Stimulated activated CD4-positive, alpha-beta T cell treated with anti-CD3 and anti-CD28 coated beads, Interleukin-4, amount 100 ng/mL, for 4 hours (primary cell): ENCODE measurements around the gene COLEC11.
"Not testable (repeated sequence)": the region's sequence is repeated elsewhere in the genome, so short reads cannot be mapped to it uniquely, and the experiment has no call there.

Experiments
- DNase-seq, 2 experiments: peaks; one replicate each; pipeline ENCODE4 v3.0.0-alpha.2; 2020

Gene COLEC11

DNA sequence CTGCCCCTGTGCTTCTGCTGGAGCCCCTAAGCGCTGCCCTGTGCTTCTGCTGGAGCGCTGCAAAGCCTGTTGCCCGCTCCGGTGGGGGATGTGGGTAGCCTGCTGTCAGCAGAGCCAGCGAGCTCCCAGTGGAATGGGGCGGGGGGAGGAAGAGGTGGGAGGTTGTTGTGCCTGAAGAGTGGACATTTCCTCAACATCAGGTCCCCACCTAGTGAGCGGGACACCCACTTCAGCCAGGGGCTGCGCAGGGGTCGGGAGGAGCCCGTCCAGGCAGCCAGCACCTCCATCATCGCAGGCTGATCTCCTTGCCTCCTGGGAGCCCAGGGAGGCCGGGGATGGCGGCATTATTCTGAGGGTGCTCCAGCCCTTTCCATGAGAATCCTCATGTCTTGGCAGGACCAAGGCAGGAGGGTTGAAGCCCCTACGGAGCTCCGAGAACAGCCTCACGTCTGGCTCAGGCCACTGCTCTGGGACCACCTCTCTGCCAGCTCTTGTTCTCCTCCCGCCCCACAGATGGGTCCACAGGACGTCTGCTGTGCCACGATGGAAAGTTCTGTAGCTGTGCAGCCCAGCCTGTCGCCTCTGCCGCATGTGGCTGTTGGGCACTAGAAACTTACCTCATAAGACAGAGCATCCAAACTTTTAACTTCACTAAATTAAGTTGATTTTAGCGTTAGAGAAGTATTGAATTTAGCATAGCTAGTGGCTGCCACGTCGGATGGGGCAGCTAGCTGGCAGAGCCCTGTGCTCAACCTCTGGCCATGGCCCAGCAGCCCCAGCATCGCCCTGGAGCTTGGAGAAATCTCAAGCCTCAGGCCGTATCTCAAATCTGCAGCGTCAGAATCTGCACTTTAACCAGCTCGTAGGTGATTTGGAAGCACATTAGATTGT is 61.2 kb downstream of the COLEC11 start:
- no peak for DNase-seq

DNA sequence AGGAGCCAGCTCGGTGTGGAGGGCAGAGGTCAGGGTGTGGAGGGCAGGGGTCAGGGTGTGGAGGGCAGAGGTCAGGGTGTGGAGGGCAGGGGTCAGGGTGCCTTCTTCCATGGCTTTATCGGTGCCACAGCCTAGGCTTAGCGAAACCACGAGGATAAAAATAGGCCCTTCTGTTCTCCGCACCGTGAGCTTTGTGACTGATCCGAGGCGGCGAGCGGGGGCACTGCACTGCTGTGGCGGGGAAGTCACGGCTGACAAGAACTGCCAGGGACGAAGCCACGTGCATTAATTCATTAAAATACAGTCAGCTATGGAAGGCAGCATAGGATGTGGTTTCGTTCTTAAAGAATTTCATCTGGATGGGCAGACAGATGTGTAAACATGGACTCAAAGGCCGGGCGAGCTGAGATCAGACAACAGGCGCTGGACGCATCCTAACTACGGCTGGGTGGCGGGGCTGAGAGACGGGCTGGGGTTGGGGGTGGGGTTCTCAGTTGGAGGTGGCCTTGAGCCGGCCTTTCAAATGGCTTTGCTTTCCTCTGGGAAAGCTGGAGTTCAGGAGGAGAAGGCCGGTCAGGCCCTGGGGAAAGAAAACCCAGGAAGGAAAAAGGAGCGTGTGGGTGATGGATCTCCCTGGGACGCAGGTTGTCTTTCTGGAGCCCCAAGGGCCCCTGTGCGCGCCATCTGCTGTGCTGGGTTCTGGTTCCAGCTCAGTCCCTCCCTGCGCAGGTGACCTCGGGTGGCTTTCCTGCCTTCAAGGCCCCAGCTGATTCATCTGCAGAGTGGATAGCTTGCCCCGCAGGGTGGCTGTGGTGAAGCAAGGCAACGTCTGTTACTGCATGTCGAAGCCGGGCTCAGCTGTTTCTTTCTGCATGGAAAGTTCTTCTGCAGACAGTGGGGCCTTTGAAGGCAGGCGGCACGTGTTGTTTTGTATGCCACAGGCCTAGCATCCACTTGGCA is 62.1 kb downstream of the COLEC11 start:
- DNase-seq: no peak

DNA sequence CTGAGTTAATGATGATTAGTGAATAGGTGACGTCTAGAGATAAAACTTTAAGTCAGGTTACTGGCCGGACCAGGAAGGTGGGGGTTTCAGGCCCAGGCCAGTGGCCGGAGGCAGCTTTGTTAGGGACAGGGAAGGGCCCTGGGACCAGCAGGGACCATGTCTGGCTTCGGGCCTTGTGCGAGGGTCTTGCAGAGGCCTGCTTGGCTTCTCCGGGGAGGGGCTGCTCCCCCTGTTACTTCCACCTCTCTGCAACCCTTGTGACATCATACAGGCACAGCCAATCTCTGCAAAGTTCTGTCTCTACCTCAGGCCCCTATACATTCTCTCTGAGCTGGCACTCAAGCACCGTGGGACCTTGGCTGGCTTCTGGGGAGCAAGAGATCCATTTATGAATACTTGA is 63.0 kb downstream of the COLEC11 start, which contains the start of gene ALLC:
ALLC (plus strand) TSS at position 320 of the 400 bp plus-strand sequence. CDS start 12,958 bp downstream, outside the sequence.
- no peak for DNase-seq

DNA sequence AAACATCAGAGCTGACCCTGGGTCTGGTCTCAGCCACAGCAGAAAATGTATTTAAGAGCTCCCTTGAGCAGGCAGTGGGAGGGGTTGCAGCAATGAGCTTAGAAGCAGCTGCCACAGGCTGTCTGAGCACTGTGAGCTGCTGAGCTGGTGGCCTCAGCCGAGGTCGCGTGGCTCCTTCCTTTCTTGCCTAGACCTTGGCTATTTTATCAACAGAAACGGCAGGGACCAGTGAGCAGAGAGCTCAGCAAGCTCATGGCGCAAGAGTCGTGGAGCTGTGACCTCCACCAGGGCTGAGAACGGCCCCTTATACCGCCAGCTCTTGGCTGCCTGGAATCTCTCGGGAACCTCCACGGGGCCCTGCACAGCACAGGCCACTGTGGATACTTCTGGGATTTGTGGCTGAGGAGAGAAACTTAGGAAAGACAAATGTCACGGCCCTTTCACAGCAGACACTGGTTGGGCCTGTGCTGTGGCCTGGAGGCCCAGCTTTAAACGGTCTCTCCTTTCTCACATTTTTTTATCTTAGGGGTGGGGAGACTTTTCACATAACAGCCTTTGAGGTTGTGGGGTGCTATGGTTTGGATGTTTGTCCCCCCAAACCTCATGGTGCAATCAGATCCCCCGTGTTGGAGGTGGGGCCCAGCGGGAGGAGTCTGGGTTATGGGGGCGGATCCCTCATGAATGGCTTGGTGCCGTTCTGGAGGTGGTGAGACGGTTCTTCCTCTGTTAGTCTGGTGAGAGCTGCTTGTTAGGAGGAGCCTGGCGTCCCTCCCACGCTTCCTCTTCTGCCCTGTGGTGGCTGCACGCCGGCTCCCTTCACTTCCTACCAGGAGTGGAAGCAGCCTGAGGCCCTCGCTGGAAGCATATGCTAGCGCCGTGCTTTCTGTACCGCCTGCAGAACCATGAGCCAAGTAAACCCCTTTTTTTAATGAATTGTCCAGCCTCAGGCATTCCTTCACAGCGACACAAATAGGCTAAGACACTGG is 64.8 kb downstream of the COLEC11 start:
- DNase-seq: no peak

DNA sequence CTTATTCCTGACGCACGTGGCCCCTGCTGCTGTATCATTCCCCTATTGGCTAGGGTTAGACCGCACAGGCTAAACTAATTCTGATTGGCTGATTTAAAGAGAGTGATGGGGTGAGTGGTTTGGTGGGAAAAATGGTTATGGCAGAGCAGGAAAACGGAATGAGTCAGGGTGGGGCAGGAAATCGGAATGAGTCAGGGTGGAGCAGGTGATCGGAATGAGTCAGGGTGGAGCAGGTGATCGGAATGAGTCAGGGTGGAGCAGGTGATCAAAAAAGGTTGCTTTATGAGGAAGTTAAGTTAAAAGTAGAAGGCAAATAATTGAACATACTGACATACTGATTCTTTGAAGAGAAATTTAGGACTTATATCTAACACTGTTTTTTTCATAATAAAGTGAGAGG is 65.7 kb downstream of the COLEC11 start:
- DNase-seq: not testable (repeated sequence)

DNA sequence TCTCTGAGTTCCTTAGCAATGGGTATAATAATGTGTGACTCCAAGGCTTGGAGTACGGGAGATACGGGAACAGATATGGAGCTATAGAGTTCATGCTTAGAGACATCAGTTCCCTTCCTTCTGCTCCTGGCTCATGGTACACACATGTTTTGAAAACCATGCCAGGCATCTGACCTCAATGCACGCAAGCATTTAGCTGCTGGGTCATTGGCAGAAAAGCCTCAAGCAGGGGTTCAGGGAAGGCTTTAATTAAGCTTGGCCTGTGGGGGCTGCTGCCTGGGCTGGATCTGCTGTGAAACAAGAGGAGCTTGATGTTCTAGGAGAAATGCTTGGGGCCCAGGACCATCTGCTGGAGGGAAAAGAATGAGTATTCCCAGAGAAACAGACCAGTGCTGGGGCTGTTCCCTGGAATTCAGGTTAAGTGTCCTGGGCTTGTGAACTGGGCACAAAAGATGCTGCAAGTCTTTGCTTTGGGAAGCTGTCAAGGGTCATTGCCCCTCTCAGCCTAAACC is 66.3 kb downstream of the COLEC11 start:
- no peak for DNase-seq

DNA sequence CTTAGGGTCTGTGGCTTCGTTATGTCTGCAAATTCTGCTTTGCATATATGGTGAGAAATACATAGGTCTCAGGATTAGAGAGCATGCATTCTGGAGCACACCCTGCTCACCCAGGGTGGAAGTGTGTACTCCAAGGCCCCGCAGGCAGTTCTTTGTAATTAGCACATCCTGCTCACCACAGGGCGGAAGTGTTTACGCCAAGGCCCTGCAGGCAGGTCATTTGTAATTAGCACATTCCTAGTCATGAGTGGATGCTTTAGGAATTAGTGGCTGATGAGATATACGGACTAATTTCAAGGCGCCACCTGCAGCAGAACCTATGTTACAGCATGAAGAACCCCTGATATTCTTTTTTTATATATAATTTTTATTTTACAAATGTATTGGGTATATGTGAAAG is 67.3 kb downstream of the COLEC11 start:
- DNase-seq: no peak

DNA sequence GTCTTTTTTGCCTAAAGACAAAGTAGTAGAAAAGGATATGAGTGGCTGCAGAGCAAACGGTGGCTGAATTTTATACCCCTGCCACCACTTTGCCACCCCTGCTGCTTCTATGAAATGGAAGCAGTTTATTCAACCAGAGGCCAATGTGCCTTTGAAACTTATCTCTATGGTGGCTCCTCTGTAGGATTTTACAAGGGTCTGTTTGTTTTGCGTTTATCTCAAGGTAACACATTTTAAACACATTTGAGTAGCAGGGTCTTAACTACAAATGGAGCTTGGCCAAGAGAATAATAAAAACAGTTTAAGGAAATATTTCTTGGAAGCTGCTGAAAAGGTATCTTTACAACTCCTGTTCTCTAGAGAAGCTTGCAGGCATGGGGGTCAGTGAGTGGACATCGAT is 69.2 kb downstream of the COLEC11 start:
- no peak for DNase-seq

DNA sequence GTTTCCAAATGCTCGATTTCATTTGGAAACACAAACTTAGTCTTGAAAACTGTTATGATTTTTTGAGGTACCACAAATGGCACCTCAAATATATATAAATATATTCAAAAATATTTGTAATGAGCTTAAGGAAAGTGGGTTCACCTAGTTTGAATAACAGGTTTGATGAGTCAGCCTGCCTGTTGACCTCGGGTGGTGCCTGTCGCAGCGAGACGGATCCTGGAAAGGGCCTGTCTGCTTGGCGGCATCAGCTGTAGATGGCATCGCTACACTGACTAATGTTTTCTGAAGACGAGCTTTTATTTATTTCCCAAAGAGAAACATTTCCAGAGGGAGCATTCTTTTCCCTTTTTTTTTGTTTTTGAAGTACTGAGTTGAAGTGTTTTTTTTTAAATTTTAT is 70.0 kb downstream of the COLEC11 start:
- DNase-seq: no peak

DNA sequence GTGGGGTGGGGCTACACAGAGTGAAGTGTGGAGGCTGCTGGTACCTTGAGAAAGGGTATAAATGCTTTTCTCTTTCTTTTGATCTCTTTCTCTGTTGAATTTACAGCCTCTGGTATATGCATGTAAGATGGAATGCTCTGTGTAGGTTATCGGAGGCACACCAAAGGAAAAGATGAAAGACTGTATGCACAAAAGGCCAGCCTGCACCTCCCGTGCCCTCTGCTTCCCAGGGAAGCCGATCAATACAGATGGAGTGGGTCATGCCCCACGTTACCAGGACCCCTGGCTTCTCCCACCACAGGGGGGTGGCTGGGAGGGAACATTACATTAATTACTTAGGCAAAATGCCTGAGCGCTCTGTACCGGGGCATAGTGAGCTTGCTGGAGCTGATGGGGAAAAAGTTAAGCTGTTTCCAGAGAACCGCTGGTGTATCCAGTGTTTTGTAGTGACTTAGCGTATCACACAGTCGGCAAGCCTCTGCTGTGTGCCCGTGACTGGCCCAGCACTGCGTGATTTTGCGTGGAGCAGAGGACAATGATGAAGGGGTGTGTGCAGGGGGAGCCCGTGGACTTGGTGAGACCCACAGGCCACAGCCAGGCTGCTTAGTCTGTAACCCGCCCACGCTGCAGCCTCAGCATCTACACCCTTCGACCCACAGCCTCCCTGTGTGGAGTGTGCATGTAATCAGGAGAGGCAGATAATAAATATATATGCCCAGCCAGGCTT is 71.1 kb downstream of the COLEC11 start:
- no peak for DNase-seq

DNA sequence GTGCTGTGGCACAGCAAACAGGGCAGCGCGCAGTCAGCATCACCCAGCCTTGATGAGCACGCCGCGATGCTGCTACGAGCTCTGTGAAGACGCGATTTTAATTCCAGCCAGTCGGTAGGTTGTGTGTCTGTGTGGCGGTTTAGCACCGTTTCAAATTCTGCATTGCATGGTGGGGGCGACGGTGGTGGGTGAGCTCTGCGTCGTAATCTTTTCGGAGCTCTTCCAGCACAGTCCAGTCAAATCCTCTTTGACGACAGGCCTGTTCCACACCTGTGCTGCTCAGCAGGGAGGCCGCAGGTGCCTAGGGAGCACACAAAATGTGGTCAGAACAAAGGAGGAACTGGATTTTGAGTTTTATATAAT is 71.7 kb downstream of the COLEC11 start:
- DNase-seq: no peak

DNA sequence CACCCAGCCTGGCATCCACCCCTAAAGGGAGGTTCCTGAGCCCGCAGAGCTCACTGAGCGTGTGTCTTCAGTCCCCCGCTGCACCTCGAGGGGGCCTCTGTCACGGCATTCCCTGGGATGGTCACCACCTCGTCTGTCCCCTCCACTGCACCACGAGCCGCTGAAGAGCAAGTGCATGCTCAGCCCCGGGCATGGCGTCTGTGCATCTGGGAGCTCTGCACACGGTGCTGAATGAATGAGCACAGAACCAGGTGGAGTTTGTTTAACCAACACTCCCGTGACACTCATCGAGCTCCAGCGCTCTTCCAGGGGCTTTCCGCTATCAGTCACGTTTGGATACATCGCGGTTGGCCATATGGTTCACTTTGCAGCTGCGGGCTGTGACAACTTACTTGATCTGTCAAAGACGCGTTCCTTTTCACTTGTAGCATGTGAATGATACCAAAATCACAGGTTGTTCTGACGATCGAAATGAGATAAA is 72.3 kb downstream of the COLEC11 start:
- DNase-seq: no peak

DNA sequence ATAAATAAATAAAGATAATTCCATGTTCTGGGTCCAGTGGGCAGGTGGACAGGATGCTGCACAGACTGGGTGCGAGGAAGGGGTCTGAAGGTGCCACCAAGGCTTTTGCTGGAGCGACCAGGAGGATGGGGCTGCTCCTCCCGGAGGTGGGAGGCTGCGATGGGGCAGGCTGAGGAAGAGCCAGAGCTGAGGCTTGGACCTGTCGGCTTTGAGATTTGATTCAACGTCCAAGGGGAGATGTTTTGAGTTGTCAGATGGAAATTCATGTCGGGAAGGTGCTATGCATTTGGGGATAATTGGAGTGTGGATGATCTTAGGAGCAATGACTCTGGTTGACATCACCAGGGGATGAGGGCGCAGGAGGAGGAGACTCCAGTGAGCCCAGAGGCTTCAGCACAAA is 74.7 kb downstream of the COLEC11 start:
- no peak for DNase-seq

DNA sequence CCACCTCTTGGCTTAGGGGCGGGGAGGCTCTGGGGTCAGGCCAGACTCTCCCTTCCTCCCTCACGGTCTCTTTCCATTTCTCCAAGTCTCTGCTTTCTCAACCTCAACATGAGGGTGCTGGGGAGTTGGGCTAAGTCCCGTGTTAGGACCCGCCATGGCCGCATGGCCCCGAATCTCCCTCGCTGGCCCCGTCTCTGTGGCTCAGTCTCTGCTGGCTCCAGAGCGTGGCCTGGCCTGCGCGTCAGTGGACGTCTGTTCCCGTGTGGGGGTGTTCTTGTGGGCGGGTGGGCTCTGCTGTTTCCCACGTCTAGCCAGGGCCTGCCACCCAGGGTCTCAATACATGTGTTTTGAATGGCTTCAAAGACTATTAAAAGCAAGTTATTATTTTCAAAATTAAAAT is 75.5 kb downstream of the COLEC11 start:
- DNase-seq: no peak

DNA sequence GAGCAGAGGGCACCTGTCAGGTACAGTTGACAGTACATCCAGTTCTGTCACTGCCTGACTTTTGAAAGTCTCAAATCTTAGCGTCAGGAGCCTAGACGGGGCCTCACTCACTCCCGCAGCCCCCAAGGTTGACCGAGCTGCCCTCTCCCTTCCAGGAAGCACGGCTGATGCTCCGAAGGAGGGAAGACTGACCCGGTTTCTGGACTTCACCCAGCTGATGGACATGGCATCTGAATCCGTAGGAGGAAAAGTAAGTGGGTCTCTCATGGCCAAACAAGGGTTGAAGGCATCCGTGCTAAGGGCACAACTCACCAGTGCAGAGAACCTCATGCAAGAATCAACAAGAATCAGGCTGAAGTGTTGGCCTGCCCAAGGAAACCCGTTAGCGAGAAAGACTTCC is 76.0 kb downstream of the COLEC11 start:
- DNase-seq: no peak

DNA sequence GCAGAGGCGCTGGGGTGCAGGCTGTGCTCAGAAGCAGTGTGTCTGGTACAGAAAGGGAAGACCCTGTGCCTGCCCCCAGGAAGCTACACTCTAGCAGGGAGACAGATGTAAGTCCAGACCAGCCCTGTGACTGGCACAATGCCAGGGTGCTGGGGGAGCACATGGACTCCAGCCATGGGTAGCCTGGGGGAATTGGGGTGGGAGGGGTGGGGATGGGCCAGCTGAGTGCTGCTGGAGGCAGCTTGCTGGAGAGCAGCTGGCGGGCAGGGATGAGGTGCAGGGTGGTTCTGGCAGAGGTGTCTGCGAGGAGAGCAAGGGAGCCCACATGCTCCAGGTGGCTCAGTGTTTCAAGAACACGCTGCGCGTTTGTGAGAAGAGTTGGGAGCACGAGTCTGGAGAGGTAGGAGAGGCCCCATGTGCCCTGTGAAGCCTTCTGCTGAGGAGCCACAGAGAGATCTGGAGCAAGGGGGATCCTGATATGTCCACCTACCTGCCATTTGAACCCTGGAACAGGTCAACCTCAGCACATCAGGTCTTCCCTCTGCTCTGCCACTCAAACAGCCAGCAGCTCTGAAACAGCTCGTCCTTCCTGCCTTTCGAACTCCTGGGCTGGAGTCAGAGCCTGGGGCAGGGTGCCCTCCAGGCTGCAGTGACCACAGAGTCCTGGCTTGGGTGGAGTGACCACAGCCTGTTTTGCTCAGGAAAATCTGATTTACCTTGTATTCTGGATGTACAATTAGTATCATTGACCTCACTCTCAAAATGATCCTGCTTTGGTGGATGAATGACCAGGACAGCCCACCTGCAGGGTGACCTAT is 78.2 kb downstream of the COLEC11 start:
- no peak for DNase-seq

DNA sequence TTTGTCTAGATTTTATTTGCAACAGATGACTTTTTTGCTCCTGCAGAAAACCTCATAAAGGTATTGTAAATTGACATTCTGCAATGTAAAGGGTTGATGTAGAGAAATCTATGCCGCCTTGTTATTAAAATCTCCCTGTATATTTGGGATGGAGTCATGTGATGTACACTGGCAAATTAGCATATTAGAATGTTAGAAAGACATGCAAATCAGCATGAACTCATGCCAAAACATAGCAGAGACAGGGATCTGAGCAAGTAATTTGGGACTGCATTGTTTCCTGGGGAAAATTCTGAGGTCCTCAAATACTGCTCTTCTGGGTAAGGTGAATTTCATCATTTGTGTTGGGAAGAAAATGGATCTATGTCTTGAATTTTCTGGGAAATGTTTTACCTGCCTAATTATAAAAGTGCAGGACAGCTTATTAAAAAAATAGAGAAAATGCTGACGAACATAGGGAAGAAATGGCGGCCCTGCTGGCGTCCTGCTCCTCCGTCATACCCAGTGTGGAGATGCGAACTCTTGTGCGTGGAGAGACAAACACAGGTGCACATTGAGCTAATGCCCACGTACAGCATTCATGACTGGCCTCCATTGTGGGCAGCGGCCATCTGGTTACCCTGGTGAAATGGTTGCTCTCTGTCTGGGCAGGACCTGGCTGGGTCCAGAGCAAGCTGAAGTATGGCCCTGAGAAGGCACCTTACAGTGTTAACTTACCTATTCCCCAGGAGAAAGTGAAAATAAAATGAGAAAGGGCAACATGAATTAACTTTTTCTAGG is 79.3 kb downstream of the COLEC11 start:
- no peak for DNase-seq

DNA sequence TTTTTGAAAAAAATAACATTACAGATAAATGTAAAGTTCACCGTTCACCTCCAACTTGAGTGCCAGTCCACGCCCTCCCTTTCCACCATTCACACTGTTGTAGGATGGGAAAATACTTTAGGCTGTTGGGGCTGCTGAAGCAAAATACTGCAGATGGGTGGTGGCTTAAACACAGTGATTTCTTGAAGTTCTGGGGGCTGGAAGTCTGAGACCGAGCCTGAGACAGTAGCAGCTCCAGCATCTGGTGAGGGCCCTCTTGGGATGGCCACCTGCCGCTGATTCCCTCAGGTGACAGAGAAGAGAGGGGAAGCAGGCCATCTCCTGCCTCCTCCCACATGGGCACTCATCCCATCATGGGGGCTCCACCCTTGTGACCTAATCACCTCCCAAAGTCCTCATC is 80.8 kb downstream of the COLEC11 start:
- no peak for DNase-seq

DNA sequence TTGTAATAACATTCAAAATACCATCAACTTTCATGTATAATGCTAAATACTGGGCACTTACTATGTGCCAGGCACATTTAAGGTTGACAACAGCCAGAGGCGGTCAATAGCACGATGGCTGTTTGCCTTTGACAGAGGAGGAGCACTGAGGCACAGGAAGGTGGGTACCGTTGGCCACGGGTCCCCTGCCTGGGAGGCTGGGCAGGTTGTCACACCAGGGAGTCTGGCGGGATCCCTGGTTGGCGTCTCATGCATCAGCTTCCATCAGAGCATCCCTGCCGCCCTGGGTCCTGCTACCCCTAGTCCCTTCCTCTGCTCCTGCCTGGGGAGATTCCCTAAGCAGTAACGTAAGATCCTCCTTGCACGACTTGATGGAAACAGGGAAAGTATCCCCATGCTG is 82.5 kb downstream of the COLEC11 start:
- no peak for DNase-seq

DNA sequence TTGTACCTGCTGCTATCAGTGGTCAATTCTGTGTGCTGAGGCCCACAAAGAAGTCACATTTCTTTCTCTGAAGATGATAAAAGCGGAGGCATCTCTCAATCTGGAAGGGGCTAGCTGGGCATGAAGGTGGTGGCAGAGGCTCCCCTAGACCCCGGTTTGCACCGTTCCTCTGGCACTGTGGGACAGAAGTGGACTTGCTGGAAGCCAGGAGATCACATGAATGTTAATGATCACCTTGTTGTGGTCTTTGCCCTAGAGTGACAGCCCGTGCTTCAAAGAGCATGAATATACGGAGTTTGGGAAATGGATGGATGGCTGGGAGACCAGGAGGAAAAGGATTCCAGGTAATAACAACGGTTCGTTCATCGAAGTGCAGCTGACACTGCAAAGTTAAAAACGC is 83.3 kb downstream of the COLEC11 start:
- DNase-seq: no peak
